ENCODE data around the gene TNFAIP3.

The TNFAIP3 gene

DNA sequence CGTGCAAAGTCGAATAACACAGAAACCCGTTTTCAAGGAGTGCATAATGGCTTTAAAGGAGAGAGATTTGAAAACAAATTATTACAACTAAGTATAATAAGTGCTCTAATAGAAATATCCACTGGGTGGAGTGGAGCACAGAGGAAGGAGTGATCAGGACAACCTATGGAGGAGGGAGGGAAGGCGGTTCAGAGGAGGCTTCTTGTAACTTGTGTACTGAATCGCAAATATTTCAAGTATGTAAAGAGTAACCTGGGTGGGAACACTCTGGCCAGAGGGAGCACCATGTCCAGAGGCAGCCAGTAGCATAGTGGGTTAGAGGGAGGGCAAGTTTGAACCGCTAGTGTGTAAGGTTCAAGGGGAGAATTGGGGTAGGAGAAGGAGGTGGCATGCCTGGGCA, 21.6 kb upstream of the TNFAIP3 start:
- no peak for DNase-seq

GRCh38 chr6:137846274-137846673, 20.8 kb upstream of the TNFAIP3 start:
- DNase-seq, result no peak

DNA sequence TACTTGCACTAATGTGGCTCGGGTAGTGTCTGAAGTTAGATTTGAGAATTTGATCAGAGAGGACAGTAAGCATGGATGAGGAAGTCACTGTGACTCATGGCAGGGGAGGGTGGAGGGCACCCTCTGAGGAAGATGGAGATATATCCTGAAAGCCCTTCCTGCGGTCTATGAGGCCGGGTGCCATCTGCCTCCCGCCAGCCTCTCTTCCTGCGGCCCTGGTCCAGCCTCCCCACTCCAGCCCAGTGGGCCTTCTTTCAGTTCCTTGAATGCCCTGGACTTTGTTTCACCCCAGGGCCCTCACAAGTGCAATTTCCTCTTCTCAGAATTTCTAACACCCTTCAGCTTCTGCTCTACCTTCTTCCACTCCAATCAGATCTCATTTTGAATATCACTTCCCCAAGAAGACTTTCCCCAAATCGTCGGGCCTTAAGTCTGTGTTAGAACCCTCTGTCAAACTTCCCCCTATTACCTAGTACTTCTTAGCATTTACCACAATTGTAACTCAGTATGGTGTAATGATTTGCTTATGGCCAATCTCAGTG, 20.2 kb upstream of the TNFAIP3 start:
- DNase-seq, result no peak

- no peak for DNase-seq
These were observed 19.3 kb upstream of the TNFAIP3 start for GRCh38 chr6:137847748-137848147.

DNA sequence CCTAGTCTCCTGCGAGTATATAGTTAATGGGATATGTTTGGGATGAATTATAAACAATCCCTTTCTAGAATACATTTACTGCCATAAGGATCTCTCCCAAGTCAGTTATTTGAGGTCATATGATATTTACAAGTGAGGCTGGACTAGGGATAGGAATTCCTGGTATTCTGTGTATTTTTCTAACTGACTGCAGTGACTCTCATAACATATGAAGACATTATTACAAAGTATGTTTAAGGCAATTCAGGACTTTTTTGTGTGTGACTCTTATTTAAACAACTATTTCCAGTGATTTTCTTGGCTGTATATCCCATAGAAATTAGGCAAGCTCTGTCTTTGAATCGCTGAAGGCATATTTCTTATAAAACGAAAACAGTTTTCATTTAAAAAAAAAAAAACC, 18.4 kb upstream of the TNFAIP3 start:
- no peak for DNase-seq

DNA sequence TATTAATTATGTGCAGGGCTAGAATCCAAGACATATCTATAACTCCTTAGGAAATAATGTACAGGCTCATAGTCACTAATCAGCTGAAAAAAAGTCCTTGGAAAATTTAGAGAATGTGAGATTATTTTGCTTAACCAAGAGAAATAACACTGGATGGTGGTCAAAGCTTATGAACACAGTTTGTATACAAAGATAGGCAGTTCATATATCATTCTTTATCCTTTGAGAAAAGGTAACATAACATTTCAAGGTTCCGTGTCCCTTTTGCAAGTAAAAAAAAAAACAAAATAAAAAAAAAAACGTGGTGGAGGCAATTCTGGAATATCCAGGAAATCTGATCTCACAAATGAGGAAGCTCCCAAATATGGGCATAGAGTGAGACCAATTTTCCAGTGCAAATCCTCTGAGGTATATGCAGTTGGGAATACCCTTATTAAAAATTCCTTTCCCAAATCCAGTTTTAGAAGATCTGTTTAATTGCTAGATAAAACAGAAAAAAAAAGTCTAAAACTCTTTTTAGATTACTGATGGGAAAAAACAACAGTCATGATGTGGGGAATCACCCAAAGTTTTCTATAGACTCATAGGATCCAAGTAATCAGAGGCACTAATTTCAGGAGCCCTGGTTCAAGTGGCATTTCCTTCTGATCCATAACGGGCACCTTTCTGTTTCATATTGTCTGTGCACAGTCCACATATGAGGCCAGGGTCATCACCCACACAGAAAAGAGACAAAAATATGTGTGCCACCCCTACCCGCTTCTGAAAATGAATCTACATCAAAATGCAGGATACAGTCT, 17.7 kb upstream of the TNFAIP3 start:
- DNase-seq, result no peak

- no peak for DNase-seq
These were observed 16.9 kb upstream of the TNFAIP3 start for GRCh38 chr6:137849981-137850714.

- no peak for DNase-seq
These were observed 16.1 kb upstream of the TNFAIP3 start for GRCh38 chr6:137850816-137851602.

DNA sequence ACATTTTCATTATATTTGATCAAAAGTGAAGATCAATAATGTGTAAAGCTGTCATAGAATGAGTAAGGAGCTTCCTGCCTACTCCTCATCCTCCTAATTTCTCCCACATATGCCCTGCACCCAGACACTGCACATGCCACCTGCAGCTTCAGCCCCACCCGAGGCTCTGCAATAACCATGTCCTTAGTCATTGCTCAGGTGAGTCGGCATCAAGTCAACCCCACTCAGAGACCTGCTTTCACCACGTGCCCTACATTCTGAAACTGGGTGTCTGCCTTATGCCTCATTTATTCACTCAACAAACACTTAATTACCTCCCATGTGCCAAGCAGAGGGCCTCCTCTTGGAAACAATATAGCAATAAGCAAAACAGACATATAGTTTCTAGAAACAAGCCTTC, 15.4 kb upstream of the TNFAIP3 start:
- no peak for DNase-seq

DNA sequence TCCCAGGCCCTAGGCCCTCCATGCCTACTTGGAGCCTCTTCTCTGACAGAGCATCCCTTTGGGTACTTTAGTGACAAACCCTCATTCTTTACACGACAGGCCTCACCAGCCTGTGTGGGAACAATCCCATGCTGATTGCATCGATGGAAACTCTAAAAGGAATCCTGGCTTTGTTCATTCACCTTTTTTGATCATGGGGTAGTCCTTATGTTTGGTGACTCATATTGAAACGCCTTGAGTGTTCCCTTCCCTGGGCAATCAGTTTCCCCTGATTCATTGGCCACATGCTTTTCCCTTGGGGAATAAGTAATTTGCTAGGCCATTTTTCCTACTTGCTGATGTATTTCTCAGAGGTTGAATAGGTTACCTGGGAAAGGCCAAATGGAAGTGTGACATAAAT, 14.7 kb upstream of the TNFAIP3 start:
- no peak for DNase-seq

DNA sequence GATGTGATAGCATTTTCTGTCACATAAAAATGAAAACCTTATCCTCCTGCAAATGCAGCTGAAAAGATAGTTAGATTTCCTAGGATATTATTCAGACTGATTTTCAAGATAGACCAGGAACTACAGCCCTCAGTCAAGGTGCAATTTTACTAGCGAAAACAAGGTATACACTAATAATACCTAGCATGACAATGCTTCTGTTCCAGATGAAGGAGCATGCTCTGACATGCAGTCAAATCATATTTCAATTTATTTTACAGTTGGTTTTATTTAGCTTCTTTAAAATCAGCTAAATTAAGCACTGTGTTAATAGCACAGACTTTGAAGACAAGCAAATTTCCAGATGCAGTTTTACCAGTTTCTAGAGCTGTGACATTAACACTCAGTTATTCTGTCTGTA, 14.2 kb upstream of the TNFAIP3 start:
- DNase-seq, result no peak

DNA sequence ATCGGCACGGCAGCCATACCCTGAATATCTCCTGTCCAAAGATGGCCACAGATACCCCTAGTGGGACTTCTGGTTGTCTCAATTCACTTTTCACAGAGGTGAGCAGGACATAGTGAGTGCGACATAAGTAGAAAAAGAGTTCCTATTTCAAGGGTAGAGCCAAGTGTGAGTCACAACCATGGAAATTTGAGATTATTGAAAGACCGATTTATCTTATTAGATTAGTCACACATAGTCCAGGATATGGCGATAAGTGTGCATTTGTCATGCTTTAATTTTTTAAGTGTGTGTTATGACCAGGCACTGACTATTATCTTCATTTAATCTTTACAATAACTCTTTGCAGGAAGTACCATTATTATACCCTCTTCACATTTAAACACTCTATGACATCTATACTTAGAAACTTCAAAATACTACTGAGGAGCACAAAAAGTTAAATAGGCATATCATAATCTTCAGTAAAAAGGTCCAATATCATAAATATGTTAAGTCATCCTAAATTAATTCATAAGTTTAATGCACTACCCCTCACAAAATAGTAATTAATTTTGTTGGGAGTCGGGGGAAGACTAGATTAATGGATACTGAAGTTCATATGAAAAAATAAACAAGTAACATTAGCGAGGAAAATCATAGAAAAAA, 13.4 kb upstream of the TNFAIP3 start:
- no peak for DNase-seq

DNA sequence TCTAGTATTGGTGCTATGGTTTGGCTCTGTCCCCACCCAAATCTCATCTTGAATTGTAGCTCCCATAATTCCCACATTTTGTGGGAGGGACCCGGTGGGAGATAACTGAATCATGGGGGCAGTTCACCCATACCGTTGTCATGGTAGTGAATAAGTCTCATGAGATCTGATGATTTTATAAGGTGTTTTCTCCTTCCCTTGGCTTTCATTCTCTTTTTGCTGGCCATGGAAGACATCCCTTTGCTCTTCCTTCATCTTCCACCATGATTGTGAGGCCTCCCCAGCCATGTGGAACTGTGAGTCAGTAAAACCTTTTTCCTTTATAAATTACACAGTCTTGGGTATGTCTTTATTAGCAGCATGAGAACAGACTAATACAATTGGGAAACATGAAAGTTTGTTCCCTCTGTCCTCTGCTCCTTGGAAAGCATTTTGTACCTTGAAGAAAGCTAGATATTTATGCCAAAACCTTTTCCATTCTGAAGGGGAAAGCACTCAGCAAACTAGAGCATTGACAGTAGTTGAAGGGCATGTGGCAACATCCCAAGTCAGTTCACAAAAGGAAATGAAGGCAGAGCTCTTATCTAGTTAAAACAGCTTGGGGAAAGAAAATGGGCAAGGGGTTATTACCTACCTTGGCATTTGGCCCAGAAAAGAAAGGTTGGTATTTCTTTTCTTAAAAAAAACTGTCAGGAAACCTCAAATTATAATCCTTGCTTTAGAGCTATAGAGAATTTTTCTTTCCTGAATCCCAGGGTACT, 10.7 kb upstream of the TNFAIP3 start:
- DNase-seq, result no peak

DNA sequence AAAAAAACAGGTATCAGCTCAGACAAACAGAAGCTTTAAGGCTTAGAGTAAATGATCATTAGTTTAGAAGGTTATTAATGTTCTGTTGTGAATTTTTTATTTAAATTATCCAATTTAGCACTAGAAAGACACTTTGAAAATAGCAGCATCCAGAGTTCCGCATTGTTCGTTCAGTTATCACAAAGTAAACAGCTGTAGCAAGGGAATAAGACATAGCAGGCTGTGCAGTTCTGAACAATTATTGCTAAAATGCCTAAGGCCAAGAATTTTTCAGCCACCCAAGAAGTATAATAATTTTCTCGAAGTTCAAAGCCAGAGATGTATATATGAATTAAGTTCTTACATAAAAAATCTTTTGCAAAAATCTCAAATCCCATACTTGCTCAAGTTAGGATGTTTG, 8.0 kb upstream of the TNFAIP3 start:
- DNase-seq, result no peak

DNA sequence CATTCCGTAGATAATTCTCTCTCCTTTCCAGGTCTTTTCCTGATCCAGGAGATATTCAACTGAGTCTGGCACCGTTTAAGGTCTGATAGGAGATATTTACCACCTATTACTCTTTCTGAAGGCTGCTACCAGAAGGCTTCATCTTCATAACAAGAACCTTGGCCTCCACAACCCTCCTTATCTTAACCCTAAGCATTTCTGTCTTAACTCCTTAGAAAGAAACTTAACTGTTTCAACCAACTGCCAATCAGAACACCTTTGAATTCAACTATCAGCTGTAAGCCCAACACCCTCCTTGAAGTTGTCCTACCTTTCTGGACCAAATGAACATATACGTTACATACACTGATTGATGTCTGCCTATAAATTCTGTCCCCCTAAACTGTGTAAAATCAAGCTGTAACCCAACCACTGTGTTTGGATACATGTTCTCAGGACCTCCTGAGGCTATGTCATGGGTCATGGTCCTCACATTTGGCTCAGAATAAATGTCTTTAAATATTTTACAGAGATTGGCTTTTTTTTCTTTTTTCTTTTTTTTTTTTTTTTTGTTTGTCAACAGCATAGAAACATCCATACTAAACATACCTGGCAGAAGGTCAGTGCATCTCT, 6.6 kb upstream of the TNFAIP3 start:
- DNase-seq, result no peak

GRCh38 chr6:137861550-137862337, 5.3 kb upstream of the TNFAIP3 start:
- no peak for DNase-seq

DNA sequence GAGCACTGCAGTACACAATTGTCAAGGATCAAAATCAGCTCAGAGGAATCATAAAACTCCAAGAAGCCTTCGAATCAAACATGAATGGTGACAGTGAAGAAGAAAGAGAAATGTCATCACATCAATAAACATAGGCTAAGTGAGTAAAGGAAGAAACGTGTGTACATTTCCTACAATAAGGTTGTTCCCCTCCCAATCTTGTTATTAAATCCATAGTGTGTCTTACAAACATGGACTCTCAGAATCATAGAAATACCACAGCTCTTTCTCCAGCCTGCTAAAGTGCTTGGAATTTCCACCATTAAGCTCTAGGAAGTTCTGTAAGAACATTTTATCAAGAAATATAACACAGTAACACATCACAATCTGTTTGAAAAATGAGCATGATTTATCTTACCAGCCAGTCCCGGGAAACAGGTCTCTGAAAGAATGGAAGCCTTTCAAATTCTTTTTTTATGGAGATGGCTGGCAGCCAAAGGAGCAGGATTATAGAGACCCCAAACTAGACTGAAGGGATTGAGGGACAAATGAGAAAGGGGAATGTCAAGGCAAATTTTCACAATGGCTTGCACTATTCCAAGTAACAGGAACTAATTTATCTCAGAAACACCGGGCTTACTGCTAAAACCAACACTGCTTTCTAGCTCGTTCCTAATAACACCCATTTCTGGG, 4.5 kb upstream of the TNFAIP3 start:
- no peak for DNase-seq

DNA sequence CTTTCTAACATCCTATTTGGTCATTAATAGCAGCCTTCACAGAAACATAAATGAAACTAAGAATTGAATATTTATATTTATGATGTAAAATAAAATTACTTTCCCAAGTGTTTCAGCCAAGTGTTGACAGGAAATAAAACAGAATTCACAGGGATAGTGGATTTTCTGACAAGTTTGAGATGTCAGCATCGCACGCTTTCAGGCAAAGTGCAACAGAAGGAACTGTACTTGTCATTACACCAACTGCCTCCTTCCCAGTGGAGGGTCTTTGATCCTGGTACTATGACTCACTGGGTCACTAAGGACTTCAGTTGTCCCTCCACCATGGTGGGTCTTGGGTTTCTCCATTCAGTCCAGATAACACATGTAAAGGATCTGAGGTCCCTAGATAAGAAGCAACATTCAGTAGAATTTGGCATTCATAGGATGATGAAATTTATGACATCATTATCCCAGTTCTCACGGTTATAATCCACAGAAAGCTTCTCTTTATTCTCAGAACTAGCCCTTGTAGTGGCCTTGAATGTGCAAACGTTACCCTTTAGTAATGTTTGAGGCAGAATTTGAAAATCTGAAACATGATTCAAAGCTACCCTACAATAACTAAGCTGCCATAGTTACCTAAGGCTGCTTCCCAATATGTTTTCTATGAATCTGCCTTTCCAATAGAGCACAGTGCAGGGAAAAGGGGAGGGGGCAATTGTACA, 3.8 kb upstream of the TNFAIP3 start:
- no peak for DNase-seq

DNA sequence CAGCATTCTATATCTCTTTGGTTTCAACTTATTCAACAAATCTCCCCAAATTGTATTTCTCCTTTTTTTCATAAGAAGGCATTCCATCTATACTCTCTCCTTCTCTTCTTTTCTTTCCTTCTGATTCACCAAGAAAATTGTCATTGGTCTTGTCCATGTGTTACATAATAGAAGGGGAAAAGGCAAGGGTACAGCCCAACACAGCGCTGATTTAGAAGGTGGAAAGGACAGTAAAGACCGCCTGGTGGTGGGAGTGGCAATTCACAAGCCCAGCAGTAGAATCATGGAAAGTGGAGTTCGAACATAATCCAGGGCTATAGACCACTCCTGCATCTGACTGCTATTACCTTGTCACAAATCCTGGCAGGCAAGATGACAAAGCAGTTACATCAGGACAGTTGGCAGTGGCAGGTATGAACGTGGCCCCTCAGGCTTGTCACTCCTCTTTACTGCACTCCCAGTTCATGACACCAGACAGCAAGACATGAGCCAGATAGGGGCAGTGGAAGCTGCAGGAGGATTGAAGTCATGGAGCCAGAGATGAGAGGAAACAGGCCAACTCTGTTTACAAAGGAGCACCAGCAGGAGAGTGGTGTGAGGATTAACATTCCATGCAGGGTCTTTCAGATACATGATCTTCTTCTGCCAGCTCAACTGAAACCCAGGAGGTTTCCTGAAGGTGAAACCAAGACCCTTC, 2.1 kb upstream of the TNFAIP3 start:
- DNase-seq, result no peak

Data from CD4-positive, alpha-beta T cell treated with Interleukin-6 for 4 hours (primary cell).